Activated naive CD4-positive, alpha-beta T cell treated with anti-CD3 and anti-CD28 coated beads, Interleukin-2, amount 50 U/mL, for 72 hours (primary cell): Measurements from ENCODE around the gene NBEA. TPM values are rescaled to one million over a fixed set of nuclear protein-coding genes. Genes with fewer than 3 reads are reported as not detected.
"Not testable (repeated sequence)": the region's sequence is repeated elsewhere in the genome, so short reads cannot be mapped to it uniquely, and the experiment has no call there.

Experiments used
- ATAC-seq, 2 donors: fragments of 150-1000 bp; cut with Tn5 transposase; 2 replicates each; pipeline ENCODE4 v1.10.0; 2021; ENCODE audit warnings: mild to moderate bottlenecking in 2 of 2, moderate library complexity in 2 of 2
- DNase-seq, 2 donors: peaks; one replicate each; pipeline ENCODE4 v3.0.0; 2021 to 2022; ENCODE audit warnings: low spot score in 2 of 2
- H3K27ac Mint-ChIP-seq, 2 donors: one replicate each; pipeline ENCODE4 v1.8.0; 2022; ENCODE audit warnings: mild to moderate bottlenecking in 2 of 2, mixed read lengths in 2 of 2
- H3K36me3 Mint-ChIP-seq, 2 donors: one replicate each; pipeline ENCODE4 v1.8.0; 2022; ENCODE audit warnings: mixed read lengths in 2 of 2
- H3K9me3 Mint-ChIP-seq, 2 donors: one replicate each; pipeline ENCODE4 v1.8.0; 2022; ENCODE audit warnings: mixed read lengths in 2 of 2
- total RNA-seq, 2 donors: library from RNA; stranded (reverse); gene quantifications; one replicate each; pipeline ENCODE4 v1.2.3, GENCODE V29; 2022

NBEA gene
- total RNA-seq, 2 donors from 2014 or later, result 0.37 to 0.84 TPM

DNA sequence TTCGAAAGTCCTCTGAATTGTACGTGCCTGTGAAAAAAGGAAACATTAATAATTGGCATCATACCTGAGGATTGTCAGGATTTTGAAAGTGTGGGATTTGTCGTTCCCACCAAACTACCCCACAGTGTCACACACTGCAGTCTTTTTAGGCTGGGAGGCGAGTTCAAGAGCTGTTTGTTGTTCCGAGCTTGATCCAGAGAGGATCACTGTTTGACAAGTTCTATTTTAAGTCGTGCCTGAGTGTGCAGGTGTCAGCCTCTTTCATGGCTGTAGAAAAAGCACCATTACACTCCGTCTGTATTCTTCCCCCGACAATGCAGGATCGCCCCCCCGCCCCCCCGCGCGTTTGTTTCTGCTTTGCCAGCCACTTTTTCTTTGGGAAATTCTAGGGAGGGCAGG is 635 bp upstream of the NBEA start:
- ATAC-seq, result no peak
- Mint-ChIP-seq H3K9me3 (no peaks in the 10 kb centered on the region), H3K27ac (no peak overlapping the region), H3K36me3 (no peaks in the 10 kb centered on the region)
- DNase-seq, result no peak

DNA sequence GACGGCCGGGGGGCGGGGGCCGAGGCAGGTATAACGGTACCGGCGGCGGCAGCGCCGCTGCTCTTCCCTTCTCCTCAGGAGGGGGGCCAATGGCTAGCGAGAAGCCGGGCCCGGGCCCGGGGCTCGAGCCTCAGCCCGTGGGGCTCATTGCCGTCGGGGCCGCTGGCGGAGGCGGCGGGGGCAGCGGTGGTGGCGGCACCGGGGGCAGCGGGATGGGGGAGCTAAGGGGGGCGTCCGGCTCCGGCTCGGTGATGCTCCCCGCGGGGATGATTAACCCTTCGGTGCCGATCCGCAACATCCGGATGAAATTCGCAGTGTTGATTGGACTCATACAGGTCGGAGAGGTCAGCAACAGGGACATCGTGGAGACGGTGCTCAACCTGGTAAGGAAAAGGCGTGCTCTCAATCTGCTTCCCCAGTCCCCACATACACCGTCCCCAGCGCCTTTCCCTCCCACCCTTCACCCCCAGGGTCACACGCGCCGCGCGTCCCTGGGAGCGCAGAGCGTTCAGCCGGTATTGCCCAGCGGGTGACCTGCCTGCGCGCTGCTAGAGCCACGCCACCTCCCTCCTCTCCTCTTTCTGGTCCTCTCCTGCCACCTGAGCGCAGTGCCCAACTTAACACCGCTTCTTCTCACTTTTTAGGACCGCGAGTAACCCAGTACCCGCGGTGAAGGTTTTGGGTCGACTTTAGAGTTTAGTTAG is 814 bp downstream of the NBEA start:
- Mint-ChIP-seq H3K9me3 (no peaks in the 10 kb centered on the region), H3K27ac (peak overlapping the region in 1 of 2 donors; percentile 66), H3K36me3 (no peaks in the 10 kb centered on the region)
- ATAC-seq (peak; percentile 9 to 28), DNase-seq (peak in 1 of 2 donors; percentile 2)

DNA sequence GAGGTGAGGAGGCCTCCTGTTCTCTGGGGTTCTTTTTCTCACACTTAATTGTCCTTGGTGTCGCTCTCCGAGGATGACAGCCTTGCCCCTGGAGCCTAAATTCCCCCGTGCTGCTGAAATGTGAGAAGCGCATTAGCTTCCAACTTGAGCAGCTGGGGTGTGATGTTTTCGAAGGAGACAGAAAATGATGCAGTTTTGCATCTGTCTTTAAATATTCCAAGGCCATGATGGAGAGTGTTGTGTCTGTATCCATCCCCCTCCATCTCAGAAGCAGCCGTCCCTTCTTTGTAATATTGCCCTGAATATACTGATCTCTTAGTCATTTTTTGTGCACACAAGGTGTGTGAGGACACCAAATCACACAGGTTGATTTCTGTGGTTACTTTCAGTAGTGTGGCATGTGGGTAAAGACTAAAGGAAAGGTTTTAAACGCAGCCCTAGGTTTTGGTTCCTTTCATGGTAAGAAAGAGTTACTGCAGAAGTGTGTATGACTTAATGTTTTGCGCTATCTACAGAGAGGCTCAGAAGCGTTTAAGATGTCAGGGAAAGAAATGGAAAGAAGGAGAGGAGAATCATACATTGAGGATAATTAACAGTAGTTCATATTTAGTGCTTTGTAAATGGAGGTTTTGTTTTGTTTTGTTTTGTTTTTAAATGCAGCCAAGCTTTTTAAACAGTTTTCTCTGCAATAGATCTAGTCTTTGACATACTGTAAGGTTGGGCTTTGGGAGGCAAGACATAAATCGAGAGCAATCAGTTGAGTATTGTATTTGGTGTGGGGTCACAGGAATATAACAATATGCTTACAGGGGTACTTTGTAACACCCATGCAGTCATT is 1.6 kb downstream of the NBEA start:
- ATAC-seq (peak; percentile 41 to 80), DNase-seq (peak in 1 of 2 donors; percentile 5)
- H3K36me3 Mint-ChIP-seq, result no peaks in the 10 kb centered on the region
- peak overlapping the region in 1 of 2 donors; percentile 66 for H3K27ac Mint-ChIP-seq
- H3K9me3 Mint-ChIP-seq, result no peaks in the 10 kb centered on the region

DNA sequence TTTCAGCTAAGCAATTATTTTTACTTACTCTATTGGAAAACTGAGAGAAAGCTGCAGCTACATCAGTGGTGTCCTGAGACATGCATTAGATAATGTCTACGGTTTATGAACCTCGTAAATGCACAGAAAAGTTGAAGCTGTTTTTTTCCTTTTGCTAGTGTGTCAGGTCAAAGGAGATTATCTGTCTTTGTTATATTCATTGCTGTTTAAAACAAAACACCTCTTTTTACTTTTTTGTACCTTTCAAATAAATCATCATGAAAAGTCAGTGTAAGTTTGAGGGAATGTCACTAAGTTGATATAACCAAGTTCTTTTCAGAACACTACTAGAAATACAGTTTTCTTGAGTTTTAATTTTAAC is 2.2 kb downstream of the NBEA start:
- Mint-ChIP-seq H3K27ac (no peak overlapping the region), H3K9me3 (no peaks in the 10 kb centered on the region), H3K36me3 (no peaks in the 10 kb centered on the region)
- DNase-seq, result no peak
- ATAC-seq, result no peak

DNA sequence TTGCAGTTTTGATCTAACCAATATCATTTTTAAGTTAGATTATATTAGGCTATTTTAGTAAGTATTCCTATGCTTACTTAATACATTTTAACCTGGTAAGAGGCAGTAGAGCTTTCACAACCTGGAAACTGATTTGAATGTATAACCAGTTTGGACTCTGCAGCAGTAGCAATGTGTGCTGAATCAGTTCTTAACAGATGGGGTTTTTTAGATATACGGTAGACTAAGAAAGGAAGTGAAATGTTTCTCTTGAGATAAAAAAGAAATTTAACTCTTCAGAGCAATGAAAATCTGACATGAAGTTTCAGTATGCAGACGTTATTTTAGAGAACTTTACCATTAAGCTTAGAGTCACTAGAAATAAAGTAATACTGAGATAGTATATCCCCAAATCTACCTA is 2.7 kb downstream of the NBEA start:
- Mint-ChIP-seq H3K9me3 (no peaks in the 10 kb centered on the region), H3K27ac (no peak overlapping the region), H3K36me3 (no peaks in the 10 kb centered on the region)
- DNase-seq, result no peak
- ATAC-seq, result peak in 1 of 2 donors; percentile 21

DNA sequence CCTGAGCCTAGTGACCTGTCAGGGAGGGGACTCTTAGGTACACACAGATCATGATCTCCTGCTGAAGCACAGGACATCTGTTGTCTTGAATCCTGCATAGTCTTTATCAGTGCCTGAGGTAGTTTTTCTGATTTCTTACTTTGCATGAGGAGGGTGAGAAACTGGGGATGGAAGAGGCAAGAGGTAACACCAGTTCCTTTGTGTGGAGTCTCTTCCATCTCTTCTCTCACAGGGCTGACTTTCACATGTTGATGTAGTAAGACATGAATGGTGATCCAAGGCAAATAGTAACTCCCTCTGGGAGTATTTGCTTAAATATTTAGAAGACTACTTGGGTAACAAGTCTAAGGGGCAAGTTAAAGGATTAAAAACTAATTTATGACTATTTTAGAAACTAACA is 9.5 kb downstream of the NBEA start:
- ATAC-seq (no peak), DNase-seq (no peak)
- Mint-ChIP-seq H3K27ac (no peak overlapping the region), H3K9me3 (peaks cover 0 to 3% of the 10 kb centered on the region in 2 donors), H3K36me3 (peaks cover 0 to 4% of the 10 kb centered on the region in 2 donors)

DNA sequence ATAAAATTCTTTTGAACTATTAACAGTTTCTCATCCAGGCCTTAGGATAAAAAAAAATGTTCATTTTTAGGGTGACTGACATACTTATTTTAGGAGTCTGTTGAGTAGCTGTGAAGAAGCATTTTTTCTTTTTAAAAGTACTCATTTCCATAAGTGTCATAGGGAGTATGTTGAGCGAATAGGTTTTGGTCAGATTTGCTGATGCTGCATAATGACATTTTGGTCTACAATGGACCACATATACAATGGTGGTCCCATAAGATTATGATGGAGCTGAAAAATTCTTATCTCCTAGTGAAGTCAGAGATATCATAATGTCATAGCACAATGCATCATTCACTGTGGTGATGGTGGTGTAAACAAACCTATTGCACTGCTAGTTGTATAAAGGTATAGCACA is 17.4 kb downstream of the NBEA start:
- ATAC-seq (no peak), DNase-seq (no peak)
- no peaks in the 10 kb centered on the region for H3K9me3 Mint-ChIP-seq
- H3K27ac Mint-ChIP-seq, result no peak overlapping the region
- H3K36me3 Mint-ChIP-seq, result no peaks in the 10 kb centered on the region

DNA sequence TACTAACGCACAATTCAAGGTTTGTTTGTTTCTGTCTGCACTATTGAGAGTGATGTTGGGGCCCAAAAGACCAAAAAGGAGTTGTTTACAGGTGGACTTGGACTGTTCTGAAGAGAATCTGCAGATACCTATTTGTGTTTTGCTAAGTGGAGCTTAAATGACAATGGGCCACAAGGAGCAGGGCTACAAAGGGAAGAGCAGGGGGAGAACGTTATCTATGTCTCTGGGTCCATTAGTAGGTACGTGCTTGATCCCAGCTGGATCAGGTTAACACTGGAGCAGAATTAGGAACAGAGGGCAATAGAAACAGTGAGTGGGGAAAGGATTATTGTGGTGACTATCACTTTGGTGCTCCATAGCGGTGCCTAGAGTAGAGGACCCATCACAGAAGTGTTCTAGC is 22.5 kb downstream of the NBEA start:
- ATAC-seq (no peak), DNase-seq (no peak)
- H3K36me3 Mint-ChIP-seq, result no peaks in the 10 kb centered on the region
- H3K9me3 Mint-ChIP-seq, result peaks cover under 1 to 2% of the 10 kb centered on the region in 2 donors
- no peak overlapping the region for H3K27ac Mint-ChIP-seq

DNA sequence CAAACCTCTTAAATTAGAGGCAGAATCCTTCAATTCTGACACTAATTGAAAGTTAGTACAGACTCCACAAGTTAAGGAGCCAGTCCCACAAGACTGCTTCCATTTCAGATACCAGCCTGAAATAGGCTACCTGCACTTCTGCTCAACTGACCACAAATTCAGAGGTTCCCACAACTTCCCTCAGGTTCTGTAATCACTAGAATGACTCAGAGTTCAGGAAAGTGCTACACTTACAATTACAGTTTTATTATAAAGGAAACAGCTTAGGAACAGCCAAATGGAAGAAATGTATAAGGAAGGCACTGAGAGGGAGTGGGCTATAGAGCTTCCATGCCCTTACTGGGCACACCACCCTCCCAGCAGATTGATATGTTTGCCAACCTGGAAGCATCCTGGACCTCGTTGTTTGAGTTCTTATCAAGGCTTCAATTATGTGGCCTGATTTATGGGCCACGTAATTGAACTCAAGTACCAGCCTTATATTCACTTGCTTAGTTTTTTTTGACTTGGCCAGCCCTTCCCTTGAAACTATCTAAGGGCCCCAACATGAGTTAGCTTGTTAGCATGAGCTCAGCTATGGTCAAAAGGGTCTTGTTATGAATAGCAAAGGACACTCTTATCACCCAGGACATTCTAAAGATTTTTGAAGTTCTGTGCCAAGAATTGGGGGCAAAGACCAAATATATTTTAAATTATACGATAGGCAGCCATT is 25.9 kb downstream of the NBEA start:
- no peak for DNase-seq
- peaks cover 16 to 19% of the 10 kb centered on the region in 2 donors for H3K9me3 Mint-ChIP-seq
- H3K36me3 Mint-ChIP-seq, result peaks cover 0 to 13% of the 10 kb centered on the region in 2 donors
- ATAC-seq, result no peak
- no peak overlapping the region for H3K27ac Mint-ChIP-seq

DNA sequence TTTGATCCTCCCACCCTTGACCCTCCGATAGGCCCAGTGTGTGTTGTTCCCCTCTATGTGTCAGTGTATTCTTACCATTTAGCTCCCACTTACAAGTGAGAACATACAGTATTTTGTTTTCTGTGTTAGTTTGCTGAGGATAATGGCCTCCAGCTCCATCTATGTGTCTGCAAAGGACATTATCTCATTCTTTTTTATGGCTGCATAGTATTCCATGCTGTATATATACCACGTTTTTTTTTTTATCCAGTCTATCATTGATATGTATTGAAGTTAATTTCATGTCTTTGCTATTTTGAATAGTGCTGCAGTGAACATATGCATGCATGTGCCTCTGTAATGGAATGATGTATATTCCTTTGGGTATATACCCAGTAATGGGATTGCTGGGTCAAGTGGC is 27.5 kb downstream of the NBEA start:
- H3K27ac Mint-ChIP-seq, ATAC-seq, DNase-seq: not testable (repeated sequence)
- Mint-ChIP-seq H3K9me3 (peaks cover 20 to 25% of the 10 kb centered on the region in 2 donors), H3K36me3 (peaks cover 5 to 22% of the 10 kb centered on the region in 2 donors)

DNA sequence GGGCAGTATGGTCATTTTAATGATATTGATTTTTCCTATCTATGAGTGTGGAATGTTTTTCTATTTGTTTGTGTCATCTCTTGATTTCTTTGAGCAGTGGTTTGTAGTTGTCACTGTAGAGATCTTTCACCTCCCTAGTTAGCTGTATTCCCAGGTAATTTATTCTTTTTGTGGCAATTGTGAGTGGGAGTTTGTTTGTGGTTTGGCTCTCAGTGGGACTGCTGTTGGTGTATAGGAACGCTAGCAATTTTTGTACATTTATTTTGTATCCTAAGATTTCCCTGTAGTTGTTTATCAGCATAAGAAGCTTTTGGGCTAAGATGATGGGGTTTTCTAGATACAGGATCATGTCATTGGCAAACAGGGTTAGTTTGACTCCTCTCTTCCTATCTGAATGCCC is 28.9 kb downstream of the NBEA start:
- ATAC-seq (no peak), DNase-seq (no peak)
- no peak overlapping the region for H3K27ac Mint-ChIP-seq
- H3K36me3 Mint-ChIP-seq, result peaks cover 5 to 30% of the 10 kb centered on the region in 2 donors
- H3K9me3 Mint-ChIP-seq, result peaks cover 24 to 25% of the 10 kb centered on the region in 2 donors

DNA sequence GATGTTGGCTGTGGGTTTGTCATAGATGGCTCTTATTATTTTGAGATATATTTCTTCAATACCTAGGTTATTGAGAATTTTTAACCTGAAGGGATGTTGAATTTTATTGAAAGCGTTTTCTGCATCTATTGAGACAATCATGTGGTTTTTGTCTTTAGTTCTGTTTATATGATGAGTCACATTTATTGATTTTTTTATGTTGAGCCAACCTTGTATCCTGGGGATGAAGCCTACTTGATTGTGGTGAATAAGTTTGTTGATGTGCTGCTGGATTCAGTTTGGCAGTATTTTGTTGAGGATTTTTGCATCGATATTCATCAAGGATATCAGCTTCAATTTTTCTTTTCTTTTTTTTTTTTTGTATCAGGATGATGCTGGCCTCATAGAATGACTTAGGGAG is 29.4 kb downstream of the NBEA start:
- Mint-ChIP-seq H3K27ac (no peak overlapping the region), H3K9me3 (peaks cover 25 to 26% of the 10 kb centered on the region in 2 donors), H3K36me3 (peaks cover 5 to 32% of the 10 kb centered on the region in 2 donors)
- ATAC-seq (no peak), DNase-seq (no peak)

DNA sequence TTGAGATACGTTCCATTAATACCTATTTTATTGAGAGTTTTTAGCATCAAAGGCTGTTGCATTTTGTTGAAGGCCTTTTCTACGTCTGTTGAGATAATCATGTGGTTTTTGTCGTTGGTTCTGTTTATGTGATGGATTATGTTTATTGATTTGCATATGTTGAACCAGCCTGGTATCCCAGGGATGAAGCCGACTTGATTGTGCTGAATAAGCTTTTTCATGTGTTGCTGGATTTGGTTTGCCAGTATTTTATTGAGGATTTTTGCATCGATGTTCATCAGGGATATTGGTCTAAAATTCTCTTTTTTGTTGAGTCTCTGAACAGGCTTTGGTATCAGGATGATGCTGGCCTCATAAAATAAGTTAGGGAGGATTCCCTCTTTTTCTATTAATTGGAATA is 43.1 kb downstream of the NBEA start:
- not testable (repeated sequence) for ATAC-seq, H3K27ac Mint-ChIP-seq, DNase-seq
- peaks cover 6 to 39% of the 10 kb centered on the region in 2 donors for H3K36me3 Mint-ChIP-seq
- H3K9me3 Mint-ChIP-seq, result peaks cover 9 to 26% of the 10 kb centered on the region in 2 donors

DNA sequence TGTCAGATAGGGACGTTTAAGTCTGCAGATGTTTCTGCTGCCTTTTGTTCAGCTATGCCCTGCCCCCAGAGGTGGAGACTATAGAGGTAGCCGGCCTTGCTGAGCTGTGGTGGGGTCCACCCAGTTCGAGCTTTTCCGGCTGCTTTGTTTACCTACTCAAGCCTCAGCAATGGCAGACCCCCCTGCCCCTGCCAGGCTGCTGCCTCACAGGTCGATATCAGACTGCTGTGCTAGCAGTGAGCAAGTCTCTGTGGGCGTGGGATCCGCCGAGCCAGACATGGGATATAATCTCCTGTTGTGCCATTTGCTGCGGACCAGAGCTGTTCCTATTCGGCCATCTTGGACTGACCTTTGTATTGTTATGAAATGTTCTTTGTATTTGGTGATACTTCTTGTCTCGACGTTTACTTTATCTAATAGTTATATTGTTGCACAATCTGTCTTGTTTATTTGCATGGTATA is 46.3 kb downstream of the NBEA start:
- Mint-ChIP-seq H3K27ac (no peak overlapping the region), H3K9me3 (peaks cover 14 to 40% of the 10 kb centered on the region in 2 donors), H3K36me3 (peaks cover 12 to 55% of the 10 kb centered on the region in 2 donors)
- ATAC-seq (no peak), DNase-seq (no peak)

DNA sequence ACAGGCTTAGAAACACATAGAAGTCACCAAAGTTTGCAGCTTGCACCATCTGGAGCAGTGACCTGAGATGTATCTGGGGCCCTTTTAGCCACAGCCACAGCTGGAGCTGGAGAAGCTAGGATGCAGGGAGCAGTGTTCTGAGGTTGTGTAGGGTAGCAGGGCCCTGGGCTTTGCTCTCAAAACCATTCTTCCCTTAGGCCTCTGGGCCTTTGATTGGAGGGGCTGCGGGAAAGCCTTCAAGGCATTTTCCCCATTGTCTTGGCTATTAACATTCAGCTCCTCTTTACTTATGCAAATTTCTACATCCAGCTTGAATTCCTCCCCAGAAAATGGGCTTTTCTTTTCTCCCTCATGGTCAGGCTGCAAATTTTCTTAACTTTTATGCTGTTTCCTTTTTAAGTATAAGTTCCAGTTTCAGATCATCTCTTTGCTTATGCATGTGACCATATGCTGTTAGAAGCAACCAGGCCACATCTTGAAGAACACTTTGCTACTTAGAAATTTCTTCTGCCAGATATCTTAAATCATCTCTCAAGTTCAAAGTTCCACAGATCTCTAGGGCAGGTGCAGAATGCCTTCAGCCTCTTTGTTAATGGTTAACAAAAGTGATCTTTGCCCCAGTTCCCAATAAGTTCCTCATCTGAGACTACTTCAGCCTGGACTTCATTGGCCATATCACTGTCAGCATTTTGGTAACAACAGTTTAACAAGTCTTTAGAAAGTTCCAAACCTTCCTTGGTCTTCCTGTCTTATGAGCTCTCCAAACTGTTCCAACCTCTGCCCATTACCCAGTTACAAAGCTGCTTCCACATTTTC is 48.5 kb downstream of the NBEA start:
- Mint-ChIP-seq H3K27ac (no peak overlapping the region), H3K36me3 (peaks cover 12 to 46% of the 10 kb centered on the region in 2 donors), H3K9me3 (peaks cover 14 to 41% of the 10 kb centered on the region in 2 donors)
- ATAC-seq, result no peak
- DNase-seq, result no peak

DNA sequence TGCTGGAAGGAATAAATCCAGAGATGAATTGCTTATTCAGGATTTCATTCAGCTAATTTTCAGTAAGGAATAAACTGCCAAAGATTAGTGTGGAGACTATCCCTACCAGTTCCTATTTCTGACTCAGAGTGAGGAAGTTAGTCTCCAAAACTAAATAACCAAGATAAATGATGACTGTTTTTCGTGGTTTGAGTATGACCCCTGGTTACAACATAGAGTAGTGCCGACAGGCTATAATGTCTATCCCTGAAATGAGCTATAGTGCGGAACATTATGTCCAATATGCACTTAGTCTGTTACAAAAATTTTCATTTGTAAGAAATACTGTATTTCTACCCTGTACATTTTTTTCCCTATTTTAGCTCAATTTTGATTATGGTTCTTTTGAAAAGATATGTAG is 51.4 kb downstream of the NBEA start:
- Mint-ChIP-seq H3K9me3 (peaks cover 10 to 32% of the 10 kb centered on the region in 2 donors), H3K27ac (no peak overlapping the region), H3K36me3 (peaks cover 11 to 32% of the 10 kb centered on the region in 2 donors)
- DNase-seq (no peak), ATAC-seq (no peak)
